Measurements from ENCODE around the gene ZYX.

DNA sequence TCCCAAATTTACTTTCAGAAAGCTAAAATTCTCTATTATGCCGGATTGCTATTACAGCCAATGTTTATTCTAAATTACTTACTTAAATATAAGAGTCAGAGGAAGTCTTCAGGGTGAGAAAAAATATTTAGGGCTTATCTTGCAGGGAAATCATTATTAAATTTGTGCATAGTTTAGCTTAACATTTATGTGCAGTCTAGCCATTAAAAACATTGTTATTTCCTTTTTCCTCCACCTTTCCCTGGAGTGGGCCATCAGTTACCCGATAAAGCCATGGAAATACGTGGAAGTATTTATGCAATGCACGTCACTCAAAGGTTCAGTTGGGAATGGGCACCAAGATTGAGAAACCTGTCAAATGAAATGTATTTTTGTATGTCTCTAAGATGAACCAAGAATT is 52.6 kb downstream of the ZYX start:
- TF ChIP-seq, protein P1, sequence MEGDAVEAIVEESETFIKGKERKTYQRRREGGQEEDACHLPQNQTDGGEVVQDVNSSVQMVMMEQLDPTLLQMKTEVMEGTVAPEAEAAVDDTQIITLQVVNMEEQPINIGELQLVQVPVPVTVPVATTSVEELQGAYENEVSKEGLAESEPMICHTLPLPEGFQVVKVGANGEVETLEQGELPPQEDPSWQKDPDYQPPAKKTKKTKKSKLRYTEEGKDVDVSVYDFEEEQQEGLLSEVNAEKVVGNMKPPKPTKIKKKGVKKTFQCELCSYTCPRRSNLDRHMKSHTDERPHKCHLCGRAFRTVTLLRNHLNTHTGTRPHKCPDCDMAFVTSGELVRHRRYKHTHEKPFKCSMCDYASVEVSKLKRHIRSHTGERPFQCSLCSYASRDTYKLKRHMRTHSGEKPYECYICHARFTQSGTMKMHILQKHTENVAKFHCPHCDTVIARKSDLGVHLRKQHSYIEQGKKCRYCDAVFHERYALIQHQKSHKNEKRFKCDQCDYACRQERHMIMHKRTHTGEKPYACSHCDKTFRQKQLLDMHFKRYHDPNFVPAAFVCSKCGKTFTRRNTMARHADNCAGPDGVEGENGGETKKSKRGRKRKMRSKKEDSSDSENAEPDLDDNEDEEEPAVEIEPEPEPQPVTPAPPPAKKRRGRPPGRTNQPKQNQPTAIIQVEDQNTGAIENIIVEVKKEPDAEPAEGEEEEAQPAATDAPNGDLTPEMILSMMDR (conservative IDR thresholded peaks at IDR 0.05; ENCODE audit: low read depth, low read length), result no peak
- no peak for TF ChIP-seq EZH2 (IDR thresholded peaks at IDR 0.05; ENCODE audit: borderline replicate concordance, low read depth, low read length, poor library complexity, severe bottlenecking)

Measured in A673 (cell line).